Stimulated activated CD4-positive, alpha-beta T cell treated with anti-CD3 and anti-CD28 coated beads, Interleukin-2, amount 100 ng/mL, for 4 hours (primary cell): ENCODE measurements around the gene SSBP3.

Experiments used
- DNase-seq: peaks from one replicate; pipeline ENCODE4 v3.0.0-alpha.2; 2020; ENCODE audit warnings: low read depth

Gene SSBP3

DNA sequence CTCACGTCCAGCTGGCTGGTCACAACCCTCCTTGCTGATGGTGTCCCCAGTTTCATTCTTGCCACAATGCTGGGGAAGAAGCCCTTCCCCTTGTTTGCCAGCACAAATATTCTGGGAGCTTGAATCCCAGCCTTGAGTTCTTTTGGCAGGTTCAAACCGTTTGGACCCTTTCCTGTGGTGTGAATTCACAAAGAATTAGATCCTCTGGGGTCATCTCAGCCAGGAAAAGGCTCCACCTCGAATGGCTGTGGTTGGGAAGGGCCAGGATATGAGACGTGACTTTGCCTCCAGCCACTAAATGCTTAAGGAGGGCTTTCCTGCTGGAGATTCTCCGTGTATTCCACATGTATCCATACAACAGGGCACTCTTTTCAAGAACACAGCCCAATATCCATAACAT is 139.3 kb downstream of the SSBP3 start:
- DNase-seq, result no peak

DNA sequence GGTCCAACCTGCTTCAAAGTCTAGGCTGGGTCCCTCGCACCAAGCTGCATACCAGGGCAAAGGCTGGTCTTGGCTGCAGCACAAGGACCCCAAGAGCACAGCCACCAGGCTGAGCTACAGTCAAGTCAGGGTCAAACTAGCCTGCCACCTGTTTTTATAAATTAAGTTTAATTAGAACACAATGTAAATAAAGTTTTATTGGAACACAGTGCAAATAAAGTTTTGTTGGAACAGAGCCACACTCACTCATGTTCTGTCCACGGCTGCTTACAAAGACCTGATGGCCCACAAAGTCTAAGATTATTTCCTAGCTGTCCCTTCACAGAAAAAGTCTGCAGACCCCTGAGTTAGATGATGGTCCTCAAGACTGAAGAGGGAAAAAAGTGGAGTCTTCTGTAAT is 140.0 kb downstream of the SSBP3 start:
- DNase-seq, result no peak

- DNase-seq, result no peak
These were observed 140.5 kb downstream of the SSBP3 start for GRCh38 chr1:54265659-54266058.

DNA sequence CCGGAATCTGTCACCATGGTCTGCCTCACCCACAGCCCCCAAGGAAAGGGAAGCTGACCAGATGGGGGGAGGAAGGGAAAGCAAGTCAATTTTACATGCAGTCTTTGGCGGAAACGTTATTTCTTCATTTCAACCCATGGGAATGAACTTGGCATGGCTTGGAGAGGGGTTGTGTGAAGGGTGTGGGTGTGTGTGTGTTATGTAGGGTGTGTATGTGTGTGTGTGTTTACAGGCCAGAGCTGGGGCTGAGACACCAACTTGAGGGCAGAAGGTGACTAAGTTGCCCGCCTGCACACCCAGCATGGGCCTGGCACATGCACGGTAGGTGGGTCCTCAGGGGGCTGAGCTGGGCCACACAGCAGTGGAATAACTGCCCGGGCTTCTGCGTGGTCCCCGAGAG is 141.1 kb downstream of the SSBP3 start:
- DNase-seq, result no peak

DNA sequence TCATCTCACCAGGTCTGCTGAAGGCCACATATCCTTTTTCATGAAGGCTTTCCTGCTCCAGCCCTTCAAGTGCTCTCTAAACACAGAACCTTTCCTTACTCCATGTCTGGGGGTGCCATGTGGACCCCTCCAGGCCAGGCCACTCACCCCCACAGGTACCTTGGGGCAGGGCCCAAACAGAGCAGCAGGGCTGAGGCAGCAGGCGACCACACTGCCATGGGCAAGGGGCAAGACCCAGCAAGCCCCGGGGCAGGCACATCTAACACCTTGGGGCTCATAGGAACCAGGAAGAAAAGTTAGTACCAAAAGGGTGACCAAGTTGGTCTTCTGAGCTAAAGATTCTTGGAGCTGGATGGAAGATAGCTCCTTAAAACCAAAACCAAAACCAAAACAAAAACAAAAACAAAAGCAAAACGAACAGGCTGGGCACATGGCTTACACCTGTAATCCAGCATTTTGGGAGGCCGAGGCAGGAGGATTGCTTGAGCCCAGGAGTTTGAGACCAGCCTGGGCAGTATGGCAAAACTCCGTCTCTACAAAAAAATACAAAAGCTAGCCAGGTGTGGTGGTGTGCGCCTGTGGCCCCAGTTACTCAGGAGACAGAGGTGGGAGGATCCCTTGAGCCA is 142.5 kb downstream of the SSBP3 start:
- DNase-seq, result no peak

- DNase-seq, result no peak
These were observed 143.9 kb downstream of the SSBP3 start for GRCh38 chr1:54262244-54262643.

DNA sequence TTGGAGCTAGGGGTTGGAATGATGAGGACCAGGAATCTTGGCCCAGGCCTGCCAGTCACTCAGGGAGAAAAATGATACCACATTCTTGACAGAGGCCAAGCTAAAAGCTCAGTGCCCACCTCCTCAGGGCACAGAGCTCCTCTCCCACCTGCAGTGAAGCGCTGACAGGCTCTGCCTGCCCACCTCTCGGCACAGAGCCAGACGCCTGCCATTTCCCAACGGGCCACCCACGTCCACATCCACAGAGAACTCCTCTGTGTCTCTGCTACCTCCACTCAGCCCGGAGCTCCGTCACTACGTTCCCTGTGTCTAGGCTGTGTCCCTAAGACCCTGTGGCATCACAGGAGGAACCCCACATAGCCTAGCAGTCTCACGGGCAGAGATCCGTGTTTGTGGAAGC is 145.4 kb downstream of the SSBP3 start:
- no peak for DNase-seq

DNA sequence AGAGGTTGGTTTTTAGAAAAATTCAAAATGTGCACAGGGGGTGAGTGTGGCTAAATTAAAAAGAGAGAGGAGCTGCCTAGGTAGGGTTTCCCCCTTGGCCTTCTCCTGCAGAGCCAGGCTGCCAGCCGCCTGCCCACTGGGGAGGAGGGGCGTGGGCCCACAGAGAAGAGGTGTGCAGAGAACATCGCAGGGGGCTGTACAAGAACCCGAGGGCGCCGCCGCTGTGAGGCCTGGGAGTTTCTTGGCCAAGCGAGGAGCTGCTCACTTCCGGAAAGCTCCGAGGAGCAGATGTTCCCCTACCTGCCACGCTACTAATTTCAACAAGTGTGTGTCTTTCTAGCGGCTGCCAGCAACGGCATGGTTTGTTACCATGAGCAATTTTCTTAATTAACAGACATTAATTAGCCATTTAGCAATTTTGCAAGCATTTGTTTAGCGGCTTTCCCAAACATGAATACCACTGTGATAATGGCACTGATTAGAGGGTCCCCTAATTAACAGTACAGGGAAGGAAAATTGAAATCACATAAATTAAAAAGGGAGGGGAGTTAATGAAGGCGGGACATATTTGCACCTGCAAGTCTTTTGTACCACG is 146.6 kb downstream of the SSBP3 start:
- DNase-seq, result no peak

- DNase-seq, result no peak
These were observed 148.3 kb downstream of the SSBP3 start for GRCh38 chr1:54257876-54258275.

DNA sequence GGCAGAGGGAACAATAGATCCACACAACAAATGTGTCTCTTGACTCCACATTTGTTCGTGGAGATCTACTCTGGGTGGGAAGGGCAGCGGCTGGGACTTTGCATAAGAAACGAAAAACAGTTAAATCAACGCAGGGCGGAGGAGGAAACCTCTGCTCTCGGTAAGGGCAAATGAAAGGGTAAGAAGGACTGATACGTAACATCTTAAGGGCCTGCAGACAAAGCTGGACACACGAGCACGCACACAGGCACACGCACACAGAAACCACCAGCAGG is 148.9 kb downstream of the SSBP3 start:
- no peak for DNase-seq

GRCh38 chr1:54256522-54257345 is 149.5 kb downstream of the SSBP3 start:
- DNase-seq, result no peak

DNA sequence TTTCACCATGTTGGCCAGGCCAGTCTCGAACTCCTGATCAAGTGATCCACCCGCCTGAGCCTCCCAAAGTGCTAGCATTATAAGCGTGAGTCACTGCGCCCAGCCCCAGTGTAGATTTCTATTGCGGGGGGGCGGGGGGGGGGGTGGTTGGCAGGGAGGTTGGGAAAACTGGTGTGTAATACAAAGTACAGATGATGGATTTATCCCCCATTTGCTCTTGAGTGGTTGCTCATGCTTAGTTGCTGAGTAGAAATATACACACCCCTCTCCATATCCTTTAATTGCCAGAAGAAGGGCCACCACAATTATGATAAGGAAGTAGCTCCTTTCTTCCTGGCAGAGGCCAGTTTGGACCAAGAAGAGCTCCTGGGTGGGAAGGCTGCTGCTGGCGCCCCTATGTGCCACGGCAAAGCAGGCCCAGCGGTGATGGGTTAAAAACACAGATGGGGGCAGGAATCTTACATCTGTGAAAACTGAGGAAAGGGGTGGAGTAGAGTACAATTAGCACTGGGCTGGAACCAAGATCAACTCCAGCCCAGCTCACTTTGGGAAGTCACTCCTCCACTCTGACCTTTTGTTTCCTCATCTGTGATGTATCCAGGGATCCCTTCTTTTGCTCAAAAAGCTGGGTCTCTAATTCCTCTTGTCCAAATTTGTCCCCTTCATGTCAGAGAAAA is 151.0 kb downstream of the SSBP3 start:
- DNase-seq, result no peak

- DNase-seq, result no peak
These were observed 152.1 kb downstream of the SSBP3 start for GRCh38 chr1:54254055-54254454.

- no peak for DNase-seq
These were observed 152.7 kb downstream of the SSBP3 start for GRCh38 chr1:54253480-54253879.

DNA sequence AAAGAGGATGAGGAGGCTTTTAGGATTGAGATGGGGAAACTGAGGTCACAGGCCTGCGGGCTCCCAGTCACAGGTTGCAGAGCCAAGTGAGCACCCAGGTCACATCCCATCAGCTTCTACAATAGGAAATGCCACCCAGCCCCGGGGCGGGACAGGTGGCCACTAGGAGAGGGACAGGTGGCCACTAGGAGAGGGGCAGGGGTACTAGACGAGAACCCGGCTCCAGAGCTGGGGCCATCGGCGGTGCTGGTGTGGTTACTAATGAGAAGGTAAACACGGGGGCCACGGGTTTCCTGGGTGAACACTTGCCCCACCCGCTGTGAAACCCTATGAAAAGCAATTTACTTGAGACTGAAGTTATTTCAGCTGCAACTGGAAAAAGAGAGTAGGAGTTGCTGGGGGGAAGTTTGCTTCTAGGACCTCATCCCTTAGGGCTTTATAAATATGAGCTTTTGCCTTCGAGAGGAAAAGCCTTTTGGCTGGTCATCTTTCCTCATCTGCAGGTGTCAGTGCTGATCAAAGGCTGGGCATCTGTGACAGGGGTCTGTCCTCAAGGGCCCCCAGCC is 153.7 kb downstream of the SSBP3 start:
- DNase-seq, result no peak

GRCh38 chr1:54250670-54251069 is 155.5 kb downstream of the SSBP3 start:
- no peak for DNase-seq

- no peak for DNase-seq
These were observed 156.3 kb downstream of the SSBP3 start for GRCh38 chr1:54249819-54250435.

DNA sequence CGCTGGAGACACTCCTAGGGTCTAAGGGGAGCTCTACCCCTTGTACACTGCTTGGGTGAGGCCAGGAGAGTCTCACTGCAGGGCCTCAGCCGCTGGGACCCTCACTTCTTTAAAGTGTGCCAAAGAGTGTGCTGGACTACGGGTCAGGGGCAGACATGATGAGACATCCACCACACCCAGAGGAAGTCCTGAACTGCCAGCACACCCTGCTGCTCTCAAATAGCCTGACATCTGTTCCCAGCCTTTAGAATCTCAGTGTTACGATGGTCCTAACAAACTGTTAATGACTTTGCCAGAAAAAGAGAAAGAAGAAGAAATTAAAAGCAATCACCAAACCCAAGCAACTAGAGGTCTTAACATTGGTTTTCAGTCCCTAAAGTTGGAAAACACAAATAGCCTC is 157.2 kb downstream of the SSBP3 start:
- DNase-seq, result no peak

DNA sequence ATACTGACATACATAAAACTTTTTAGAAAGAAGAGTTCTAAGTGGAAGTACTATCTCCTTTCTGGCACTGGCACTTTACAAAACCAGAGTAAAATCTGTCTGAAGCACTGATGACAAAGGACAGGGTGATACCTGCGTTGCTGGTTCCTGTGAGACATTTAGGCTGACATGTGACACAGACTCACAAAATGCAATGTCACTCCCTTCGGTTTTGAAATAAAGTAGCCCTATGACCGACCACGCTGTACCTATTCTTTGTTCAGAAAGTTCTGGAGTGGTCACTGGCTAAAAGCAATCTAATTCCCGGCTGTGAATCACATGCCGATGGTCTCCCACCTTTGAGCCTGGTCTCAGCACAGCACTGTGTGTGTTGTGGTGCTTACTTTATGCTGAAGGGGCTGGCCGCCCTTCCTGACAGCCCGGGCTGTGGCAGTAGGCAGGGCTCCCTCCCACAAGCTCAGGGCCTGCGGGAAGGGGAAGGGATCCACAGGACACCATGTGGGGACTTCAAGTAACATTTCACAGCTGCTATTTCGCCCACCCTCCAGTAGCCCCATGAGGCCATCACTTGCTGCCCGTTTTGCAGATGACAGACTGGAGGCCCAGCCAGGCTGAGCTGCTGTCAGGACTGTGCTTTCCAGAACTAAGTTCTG is 158.2 kb downstream of the SSBP3 start:
- DNase-seq, result no peak

DNA sequence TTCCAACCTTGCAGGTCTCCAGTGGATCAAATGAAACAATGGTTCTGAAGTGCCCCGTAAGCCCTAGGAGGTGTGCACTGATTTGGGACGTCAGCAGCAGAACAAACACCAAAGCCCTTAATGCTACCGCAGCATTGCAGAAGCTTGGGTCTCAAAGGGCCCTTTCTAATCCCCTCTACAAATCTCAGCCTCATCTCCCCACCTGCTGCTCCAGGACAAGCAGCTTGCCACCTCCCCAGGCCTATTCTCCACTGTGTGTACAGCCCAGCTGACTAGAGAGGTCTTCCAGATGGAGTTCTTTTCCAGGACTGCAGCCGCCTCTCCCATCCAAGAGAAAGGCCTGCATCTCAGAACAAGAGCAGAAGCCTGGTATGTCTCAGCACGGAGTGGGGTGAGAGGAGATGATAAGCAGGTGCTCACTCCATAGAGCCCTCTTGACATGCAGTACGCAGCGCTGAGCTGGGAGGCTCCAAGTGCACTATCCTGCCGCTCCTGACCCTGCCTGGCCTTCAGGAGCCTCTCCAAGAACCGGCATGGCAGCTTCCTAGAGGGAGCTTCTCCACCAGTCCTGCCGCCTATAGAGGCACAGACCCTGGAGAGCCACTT is 160.0 kb downstream of the SSBP3 start:
- no peak for DNase-seq

DNA sequence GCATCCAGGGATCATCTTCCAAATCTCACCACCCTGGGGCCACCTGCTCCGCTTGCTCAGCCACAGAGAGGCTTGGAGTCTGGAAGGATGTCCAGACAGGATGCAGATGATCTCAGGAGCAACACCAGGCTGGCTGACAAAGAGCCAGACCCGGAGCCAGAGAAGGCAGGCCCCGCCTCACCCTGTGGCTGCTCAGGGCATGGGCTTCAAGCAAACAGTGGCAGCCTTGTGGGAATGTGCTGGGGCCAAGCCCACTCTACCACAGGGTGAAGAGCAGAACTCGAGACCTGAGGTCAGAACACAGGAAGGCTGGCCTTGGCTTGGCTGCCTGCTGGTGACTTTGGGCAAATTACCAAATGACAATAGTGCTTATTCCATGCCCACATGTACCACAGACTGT is 160.7 kb downstream of the SSBP3 start:
- no peak for DNase-seq
